ENCODE results near the gene KIAA0513. TPM values are rescaled to one million over a fixed set of nuclear protein-coding genes. Genes with fewer than 3 reads are reported as not detected.

KIAA0513 gene
- total RNA-seq, 1 experiment from 2014 or later, result 6.6 TPM

GRCh38 chr16:85091522-85091910, 63.9 kb downstream of the KIAA0513 start:
- Histone ChIP-seq H3K9me2 (ENCODE audit: insufficient read depth) (no peaks in the 10 kb centered on the region), H3K27me3 (ENCODE audit: insufficient read depth, low read length) (peaks cover 6% of the 10 kb centered on the region), H3K4me2 (ENCODE audit: low read length) (no peak overlapping the region), H3K9ac (ENCODE audit: low read length) (no peak overlapping the region), H3K27ac (ENCODE audit: low read depth, low read length) (no peak overlapping the region), H2AFZ (ENCODE audit: low read depth, low read length, poor library complexity, severe bottlenecking) (no peak overlapping the region), H4K20me1 (ENCODE audit: insufficient read depth) (no peaks in the 10 kb centered on the region), H3K36me3 (ENCODE audit: control insufficient read depth in 1 of 2, insufficient read depth in 2 of 2, low read length in 2 of 2) (no peaks in the 10 kb centered on the region), H3K4me3 (replicated peaks in 1 of 2; ENCODE audit: low read depth in 1 of 2, low read length in 2 of 2) (no peak overlapping the region), H3K4me1 (ENCODE audit: control insufficient read depth in 1 of 2, insufficient read depth in 2 of 2, low read length in 2 of 2) (peaks cover 0 to 6% of the 10 kb centered on the region in 2 experiments; a peak in 2 of 4 replicates), H3K79me2 (ENCODE audit: insufficient read depth, low read length) (no peaks in the 10 kb centered on the region), H3K9me3 (ENCODE audit: control insufficient read depth in 1 of 2, insufficient read depth in 1 of 2, low read depth in 1 of 2, low read length in 2 of 2) (no peaks in the 10 kb centered on the region)
- DNase-seq (ENCODE audit: low read depth, low spot score) (no peak), ATAC-seq (no peak)
- no peak for TF ChIP-seq EZH2 (IDR thresholded peaks at IDR 0.05)
- no peak for TF ChIP-seq RAD21 (IDR thresholded peaks at IDR 0.05; ENCODE audit: low read depth)
- no peak for TF ChIP-seq SIN3A (IDR thresholded peaks at IDR 0.05; ENCODE audit: low read depth)
- TF ChIP-seq, protein P1, sequence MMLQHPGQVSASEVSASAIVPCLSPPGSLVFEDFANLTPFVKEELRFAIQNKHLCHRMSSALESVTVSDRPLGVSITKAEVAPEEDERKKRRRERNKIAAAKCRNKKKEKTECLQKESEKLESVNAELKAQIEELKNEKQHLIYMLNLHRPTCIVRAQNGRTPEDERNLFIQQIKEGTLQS (IDR thresholded peaks at IDR 0.05), result no peak
- TF ChIP-seq TCF7L2 (IDR thresholded peaks at IDR 0.05; ENCODE audit: borderline replicate concordance, extremely low read depth, insufficient read depth, insufficient read length), result no peak
- no peak for TF ChIP-seq ZBTB33 (IDR thresholded peaks at IDR 0.05; ENCODE audit: extremely low read depth, insufficient replicate concordance, low read length)
- TF ChIP-seq FOSL1 (IDR thresholded peaks at IDR 0.05; ENCODE audit: low read depth), result no peak
- no peak for TF ChIP-seq ZFX (IDR thresholded peaks at IDR 0.05)
- TF ChIP-seq JUND (IDR thresholded peaks at IDR 0.05), result no peak
- no peak for TF ChIP-seq CTCF (IDR thresholded peaks at IDR 0.05 in 2 of 3, conservative IDR thresholded peaks at IDR 0.05 in 1 of 3; ENCODE audit: borderline replicate concordance in 1 of 3, insufficient read depth in 1 of 3, low read depth in 2 of 3, low read length in 2 of 3)
- TF ChIP-seq REST (IDR thresholded peaks at IDR 0.05; ENCODE audit: low read depth), result no peak
- TF ChIP-seq CBX3 (IDR thresholded peaks at IDR 0.05; ENCODE audit: low read depth), result no peak
- TF ChIP-seq POLR2A (IDR thresholded peaks at IDR 0.05; ENCODE audit: borderline replicate concordance, extremely low read depth, insufficient read depth, insufficient read length), result no peak
- no peak for TF ChIP-seq YY1 (IDR thresholded peaks at IDR 0.05; ENCODE audit: extremely low read depth, insufficient replicate concordance, low read depth, low read length)
- ChIA-PET CTCF (no interaction called here), POLR2A (no interaction called here), RAD21 (ENCODE audit: low non-redundant PET in 1 of 2, low total read pairs in 2 of 2, uncharacterized antibody in 2 of 2, unreplicated experiment in 2 of 2) (no interaction called here)
- intact Hi-C loops (cut with micrococcal nuclease), result no loop called here
- no TSS peak for BruUV-seq (replicated peaks)
